Measurements from ENCODE around the gene ADIPOR2.
"Not testable (repeated sequence)": the region's sequence is repeated elsewhere in the genome, so short reads cannot be mapped to it uniquely, and the experiment has no call there.

Gene ADIPOR2

GRCh38 chr12:1703771-1704722 is 13.2 kb downstream of the ADIPOR2 start:
- Histone ChIP-seq H3K27me3 (ENCODE audit: control insufficient read depth, insufficient read depth, low read length, poor library complexity, severe bottlenecking) (no peaks in the 10 kb centered on the region), H3K4me1 (ENCODE audit: control insufficient read depth, insufficient read depth, low read length) (no peaks in the 10 kb centered on the region), H3K27ac (ENCODE audit: insufficient read depth, low read depth, low read length, poor library complexity, severe bottlenecking) (no peak overlapping the region), H3K36me3 (ENCODE audit: control insufficient read depth, insufficient read depth, low read length) (no peaks in the 10 kb centered on the region), H3K9me3 (ENCODE audit: control insufficient read depth, low read length) (no peaks in the 10 kb centered on the region), H3K4me3 (ENCODE audit: insufficient read depth, low read depth, low read length) (no peak overlapping the region)
- WGBS, 2 experiments = 86 to 100% methylated on average over 1 to 2 of the region's 3 CpGs

- Histone ChIP-seq H3K9me3 (ENCODE audit: control insufficient read depth, low read length) (no peaks in the 10 kb centered on the region), H3K27me3 (ENCODE audit: control insufficient read depth, insufficient read depth, low read length, poor library complexity, severe bottlenecking) (no peaks in the 10 kb centered on the region), H3K4me3 (ENCODE audit: insufficient read depth, low read depth, low read length) (no peak overlapping the region), H3K36me3 (ENCODE audit: control insufficient read depth, insufficient read depth, low read length) (no peaks in the 10 kb centered on the region), H3K27ac (ENCODE audit: insufficient read depth, low read depth, low read length, poor library complexity, severe bottlenecking) (no peak overlapping the region), H3K4me1 (ENCODE audit: control insufficient read depth, insufficient read depth, low read length) (no peaks in the 10 kb centered on the region)
- 89 to 97% methylated on average over 3 of the region's 3 CpGs for WGBS, 2 experiments
Measured at GRCh38 chr12:1705774-1706631, 15.1 kb downstream of the ADIPOR2 start.

GRCh38 chr12:1706632-1706980 is 15.7 kb downstream of the ADIPOR2 start:
- no peaks in the 10 kb centered on the region for H3K36me3 ChIP-seq (ENCODE audit: control insufficient read depth, insufficient read depth, low read length)
- H3K4me1 ChIP-seq (ENCODE audit: control insufficient read depth, insufficient read depth, low read length) = no peaks in the 10 kb centered on the region
- WGBS, 2 experiments = 86 to 97% methylated on average over 1 of the region's 1 CpG

DNA sequence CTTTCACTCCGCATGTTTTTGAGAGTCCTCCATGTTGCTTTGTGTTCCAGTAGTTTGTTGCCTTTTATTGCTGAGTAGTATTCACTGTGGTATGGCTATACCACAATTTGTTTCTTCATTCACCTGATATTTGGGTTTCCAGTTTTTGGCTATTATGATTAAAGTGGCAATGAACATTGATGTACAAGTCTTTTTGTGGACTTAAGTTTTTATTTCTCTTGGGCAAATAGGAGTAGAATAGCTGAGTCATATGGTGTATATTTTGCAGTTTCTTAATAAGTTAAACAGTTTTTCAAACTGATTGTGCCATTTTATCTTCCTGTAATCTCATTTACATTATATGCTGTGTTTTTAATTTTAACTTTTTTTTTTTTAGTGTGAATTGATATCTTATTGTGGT is 16.2 kb downstream of the ADIPOR2 start:
- no peak overlapping the region for H3K4me3 ChIP-seq (ENCODE audit: insufficient read depth, low read depth, low read length)
- H3K27ac ChIP-seq (ENCODE audit: insufficient read depth, low read depth, low read length, poor library complexity, severe bottlenecking) = no peak overlapping the region
- no peaks in the 10 kb centered on the region for H3K4me1 ChIP-seq (ENCODE audit: control insufficient read depth, insufficient read depth, low read length)
- no peaks in the 10 kb centered on the region for H3K9me3 ChIP-seq (ENCODE audit: control insufficient read depth, low read length)
- no peaks in the 10 kb centered on the region for H3K27me3 ChIP-seq (ENCODE audit: control insufficient read depth, insufficient read depth, low read length, poor library complexity, severe bottlenecking)
- WGBS, 2 experiments = 94 to 100% methylated on average over 1 of the region's 1 CpG
- no peaks in the 10 kb centered on the region for H3K36me3 ChIP-seq (ENCODE audit: control insufficient read depth, insufficient read depth, low read length)

More at GRCh38 chr12:1706632-1706980, 15.7 kb downstream of the ADIPOR2 start:
- no peaks in the 10 kb centered on the region for H3K9me3 ChIP-seq (ENCODE audit: control insufficient read depth, low read length)
- H3K27me3 ChIP-seq (ENCODE audit: control insufficient read depth, insufficient read depth, low read length, poor library complexity, severe bottlenecking) = no peaks in the 10 kb centered on the region
- no peak overlapping the region for H3K4me3 ChIP-seq (ENCODE audit: insufficient read depth, low read depth, low read length)
- no peak overlapping the region for H3K27ac ChIP-seq (ENCODE audit: insufficient read depth, low read depth, low read length, poor library complexity, severe bottlenecking)

- H3K36me3 ChIP-seq (ENCODE audit: control insufficient read depth, insufficient read depth, low read length); H3K9me3 ChIP-seq (ENCODE audit: control insufficient read depth, low read length); H3K4me3 ChIP-seq (ENCODE audit: insufficient read depth, low read depth, low read length); H3K27me3 ChIP-seq (ENCODE audit: control insufficient read depth, insufficient read depth, low read length, poor library complexity, severe bottlenecking); H3K27ac ChIP-seq (ENCODE audit: insufficient read depth, low read depth, low read length, poor library complexity, severe bottlenecking); H3K4me1 ChIP-seq (ENCODE audit: control insufficient read depth, insufficient read depth, low read length): not testable (repeated sequence)
- WGBS, 2 experiments = 94 to 97% methylated on average over 5 of the region's 5 CpGs
Measured at GRCh38 chr12:1709968-1710367, 19.1 kb downstream of the ADIPOR2 start.

GRCh38 chr12:1710870-1711269 is 20.0 kb downstream of the ADIPOR2 start:
- H3K4me3 ChIP-seq (ENCODE audit: insufficient read depth, low read depth, low read length); H3K4me1 ChIP-seq (ENCODE audit: control insufficient read depth, insufficient read depth, low read length); H3K27ac ChIP-seq (ENCODE audit: insufficient read depth, low read depth, low read length, poor library complexity, severe bottlenecking); H3K27me3 ChIP-seq (ENCODE audit: control insufficient read depth, insufficient read depth, low read length, poor library complexity, severe bottlenecking); H3K9me3 ChIP-seq (ENCODE audit: control insufficient read depth, low read length); H3K36me3 ChIP-seq (ENCODE audit: control insufficient read depth, insufficient read depth, low read length): not testable (repeated sequence)
- 91 to 94% methylated on average over 8 of the region's 8 CpGs for WGBS, 2 experiments

GRCh38 chr12:1711536-1712211 is 20.8 kb downstream of the ADIPOR2 start:
- WGBS, 2 experiments = 96 to 98% methylated on average over 3 of the region's 3 CpGs
- not testable (repeated sequence) for H3K4me1 ChIP-seq (ENCODE audit: control insufficient read depth, insufficient read depth, low read length); H3K27me3 ChIP-seq (ENCODE audit: control insufficient read depth, insufficient read depth, low read length, poor library complexity, severe bottlenecking); H3K9me3 ChIP-seq (ENCODE audit: control insufficient read depth, low read length); H3K36me3 ChIP-seq (ENCODE audit: control insufficient read depth, insufficient read depth, low read length); H3K27ac ChIP-seq (ENCODE audit: insufficient read depth, low read depth, low read length, poor library complexity, severe bottlenecking); H3K4me3 ChIP-seq (ENCODE audit: insufficient read depth, low read depth, low read length)

GRCh38 chr12:1712305-1712704 is 21.4 kb downstream of the ADIPOR2 start:
- H3K27me3 ChIP-seq (ENCODE audit: control insufficient read depth, insufficient read depth, low read length, poor library complexity, severe bottlenecking); H3K4me1 ChIP-seq (ENCODE audit: control insufficient read depth, insufficient read depth, low read length); H3K4me3 ChIP-seq (ENCODE audit: insufficient read depth, low read depth, low read length); H3K9me3 ChIP-seq (ENCODE audit: control insufficient read depth, low read length); H3K27ac ChIP-seq (ENCODE audit: insufficient read depth, low read depth, low read length, poor library complexity, severe bottlenecking); H3K36me3 ChIP-seq (ENCODE audit: control insufficient read depth, insufficient read depth, low read length): not testable (repeated sequence)
- WGBS, 2 experiments = 96 to 98% methylated on average over 5 of the region's 5 CpGs

DNA sequence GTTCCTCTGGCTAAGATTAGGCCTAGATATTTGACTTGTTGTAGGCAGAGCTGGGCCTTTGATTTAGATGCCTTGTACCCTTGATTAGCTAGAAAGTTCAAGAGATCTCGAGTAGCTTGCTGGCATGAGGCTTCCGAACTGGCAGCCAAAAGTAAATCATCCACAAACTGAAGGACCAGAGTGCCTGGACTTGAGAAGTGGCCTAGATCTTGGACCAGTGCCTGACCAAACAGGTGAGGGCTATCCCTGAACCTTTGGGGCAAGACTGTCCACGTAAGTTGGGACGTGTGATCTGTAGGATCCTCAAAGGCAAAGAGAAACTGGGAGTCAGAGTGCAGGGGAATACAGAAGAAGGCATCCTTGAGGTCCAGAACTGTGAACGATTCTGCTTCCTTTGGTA is 22.0 kb downstream of the ADIPOR2 start:
- not testable (repeated sequence) for H3K36me3 ChIP-seq (ENCODE audit: control insufficient read depth, insufficient read depth, low read length); H3K27ac ChIP-seq (ENCODE audit: insufficient read depth, low read depth, low read length, poor library complexity, severe bottlenecking); H3K27me3 ChIP-seq (ENCODE audit: control insufficient read depth, insufficient read depth, low read length, poor library complexity, severe bottlenecking); H3K9me3 ChIP-seq (ENCODE audit: control insufficient read depth, low read length); H3K4me3 ChIP-seq (ENCODE audit: insufficient read depth, low read depth, low read length); H3K4me1 ChIP-seq (ENCODE audit: control insufficient read depth, insufficient read depth, low read length)
- 93 to 96% methylated on average over 5 of the region's 5 CpGs for WGBS, 2 experiments

DNA sequence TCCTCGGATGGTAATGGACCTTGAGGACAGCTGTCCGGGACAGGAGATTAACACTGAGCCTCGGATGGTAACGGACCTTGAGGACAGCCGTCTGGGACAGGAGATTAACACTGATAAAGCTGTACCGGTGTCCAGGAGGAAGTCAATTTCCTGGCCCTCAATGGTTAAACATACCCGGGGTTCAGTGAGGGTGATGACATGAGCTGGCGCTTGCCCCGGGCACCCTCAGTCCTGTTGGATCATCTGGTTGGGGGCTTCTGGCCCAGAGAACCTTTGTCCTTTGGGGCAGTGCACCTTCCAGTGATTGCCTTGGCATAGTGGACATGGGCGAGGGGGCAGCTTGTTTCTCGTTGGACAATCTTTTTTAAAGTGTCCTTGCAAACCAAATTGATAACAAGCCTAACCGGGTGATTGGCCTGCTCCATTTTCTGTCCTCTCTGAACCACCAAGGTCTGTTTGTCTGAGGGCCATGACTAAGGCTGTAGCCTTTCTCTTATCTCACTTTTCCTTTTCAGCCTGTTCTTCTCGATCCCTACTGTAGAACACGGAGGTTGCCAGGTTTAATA is 23.0 kb downstream of the ADIPOR2 start:
- 95 to 96% methylated on average over 14 of the region's 14 CpGs for WGBS, 2 experiments
- not testable (repeated sequence) for H3K4me1 ChIP-seq (ENCODE audit: control insufficient read depth, insufficient read depth, low read length); H3K27me3 ChIP-seq (ENCODE audit: control insufficient read depth, insufficient read depth, low read length, poor library complexity, severe bottlenecking); H3K4me3 ChIP-seq (ENCODE audit: insufficient read depth, low read depth, low read length); H3K27ac ChIP-seq (ENCODE audit: insufficient read depth, low read depth, low read length, poor library complexity, severe bottlenecking); H3K36me3 ChIP-seq (ENCODE audit: control insufficient read depth, insufficient read depth, low read length); H3K9me3 ChIP-seq (ENCODE audit: control insufficient read depth, low read length)

Data from ectodermal cell (in vitro differentiated cells).